Common myeloid progenitor, CD34-positive (primary cell): ENCODE measurements around the gene SERTAD3.
A peak's percentile ranks its signal among the peaks of the same experiment; 100 is the strongest.

ENCODE experiments used
- CTCF ChIA-PET: fragments of 350-600 bp; sonication (Branson Sonifier 250); formaldehyde crosslinking; loops from one replicate; lab custom pipeline; 2021; ENCODE audit warnings: antibody characterized with exemption; lab: Charles Lee
- POLR2A ChIA-PET: fragments of 350-600 bp; sonication (Branson Sonifier 250); formaldehyde crosslinking; loops from one replicate; lab custom pipeline; 2021; ENCODE audit warnings: antibody characterized with exemption; lab: Charles Lee
- DNase-seq, 3 donors: peaks; one replicate each; pipeline versions ENCODE4 v3.0.0 to v3.0.0-alpha.2; 2013
- H3K27ac ChIP-seq, 2 experiments: 1 replicate in 1 of 2; 2 replicates in 1 of 2; pipeline ENCODE4 v1.7.0; 2013; ENCODE audit warnings: inconsistent platforms in 2 of 2, low read length in 2 of 2, mild to moderate bottlenecking in 2 of 2, low read depth in 1 of 2, moderate library complexity in 1 of 2; ENCODE audit not compliant: severe bottlenecking in 2 of 2, insufficient read depth in 1 of 2, poor library complexity in 1 of 2
- H3K27me3 ChIP-seq, 5 experiments: replicated peaks in 2 of 5; 1 replicate in 3 of 5; 2 replicates in 2 of 5; pipeline versions ENCODE4 v1.6.1 to v1.7.0; 2013; ENCODE audit warnings: low read length in 4 of 5, mild to moderate bottlenecking in 2 of 5, moderate library complexity in 2 of 5, inconsistent platforms in 1 of 5; ENCODE audit not compliant: insufficient read depth in 5 of 5, control insufficient read depth in 4 of 5
- H3K36me3 ChIP-seq, 4 experiments: 1 replicate in 2 of 4; 2 replicates in 2 of 4; pipeline versions ENCODE4 v1.6.1 to v1.7.0; 2013; ENCODE audit warnings: low read length in 3 of 4, control low read depth in 1 of 4, mild to moderate bottlenecking in 1 of 4; ENCODE audit not compliant: control insufficient read depth in 4 of 4, insufficient read depth in 4 of 4
- H3K4me1 ChIP-seq, 4 experiments: 1 replicate in 3 of 4; 2 replicates in 1 of 4; pipeline versions ENCODE4 v1.6.1 to v1.7.1; 2013; ENCODE audit warnings: low read length in 3 of 4, mild to moderate bottlenecking in 3 of 4, control low read depth in 1 of 4, inconsistent platforms in 1 of 4, moderate library complexity in 1 of 4; ENCODE audit not compliant: control insufficient read depth in 4 of 4, insufficient read depth in 4 of 4; ENCODE audit errors: control extremely low read depth in 1 of 4
- H3K4me3 ChIP-seq, 7 experiments: 1 replicate in 4 of 7; 2 replicates in 3 of 7; pipeline versions ENCODE4 v1.5.1 to v1.7.0; 2013; ENCODE audit warnings: mild to moderate bottlenecking in 7 of 7, low read length in 6 of 7, moderate library complexity in 6 of 7, inconsistent platforms in 2 of 7, low read depth in 2 of 7, control low read depth in 1 of 7; ENCODE audit not compliant: insufficient read depth in 4 of 7, control insufficient read depth in 1 of 7; ENCODE audit errors: extremely low read depth in 1 of 7
- H3K9me3 ChIP-seq, 5 experiments: 1 replicate in 4 of 5; 2 replicates in 1 of 5; pipeline versions ENCODE4 v1.6.1 to v1.7.1; 2013; ENCODE audit warnings: low read length in 4 of 5, mild to moderate bottlenecking in 2 of 5, inconsistent platforms in 1 of 5, low read depth in 1 of 5, moderate library complexity in 1 of 5; ENCODE audit not compliant: control insufficient read depth in 4 of 5, insufficient read depth in 2 of 5; ENCODE audit errors: control extremely low read depth in 1 of 5
- WGBS: methylation state at CpG from one replicate; pipeline ENCODE4 v1.1.5; 2013; ENCODE audit not compliant: insufficient coverage; 5-methylcytosine and 5-hydroxymethylcytosine counted together

SERTAD3 gene

DNA sequence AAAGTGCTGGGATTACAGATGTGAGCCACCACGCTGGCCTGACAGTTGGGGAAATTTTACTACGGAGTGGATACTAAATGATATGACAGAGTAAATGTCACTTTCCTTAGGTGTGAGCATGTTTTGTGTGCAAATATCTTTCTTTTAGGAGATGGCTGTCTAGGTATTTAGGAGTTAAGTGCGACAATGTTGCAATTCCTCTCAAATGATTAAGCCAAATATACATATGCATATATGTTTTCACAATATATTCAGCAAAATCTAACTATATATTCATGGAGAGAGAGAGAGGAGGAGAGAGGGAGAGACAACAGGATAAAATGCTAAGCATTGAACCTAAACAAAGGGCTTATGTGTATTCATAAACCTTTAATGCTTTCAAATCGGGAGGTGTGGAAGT is 5.4 kb upstream of the SERTAD3 start:
- peaks cover 0 to 11% (median 5%) of the 10 kb centered on the region in 4 experiments for H3K36me3 ChIP-seq
- ChIA-PET CTCF (no interaction called here), POLR2A (no interaction called here)
- H3K9me3 ChIP-seq, result no peaks in the 10 kb centered on the region
- no peak overlapping the region for H3K27ac ChIP-seq
- DNase-seq, result no peak
- H3K4me1 ChIP-seq, result peaks cover 3 to 4% (median 3%) of the 10 kb centered on the region in 4 experiments
- no peaks in the 10 kb centered on the region for H3K27me3 ChIP-seq
- no peak overlapping the region for H3K4me3 ChIP-seq
- 93% methylated on average over 2 of the region's 4 CpGs for WGBS

DNA sequence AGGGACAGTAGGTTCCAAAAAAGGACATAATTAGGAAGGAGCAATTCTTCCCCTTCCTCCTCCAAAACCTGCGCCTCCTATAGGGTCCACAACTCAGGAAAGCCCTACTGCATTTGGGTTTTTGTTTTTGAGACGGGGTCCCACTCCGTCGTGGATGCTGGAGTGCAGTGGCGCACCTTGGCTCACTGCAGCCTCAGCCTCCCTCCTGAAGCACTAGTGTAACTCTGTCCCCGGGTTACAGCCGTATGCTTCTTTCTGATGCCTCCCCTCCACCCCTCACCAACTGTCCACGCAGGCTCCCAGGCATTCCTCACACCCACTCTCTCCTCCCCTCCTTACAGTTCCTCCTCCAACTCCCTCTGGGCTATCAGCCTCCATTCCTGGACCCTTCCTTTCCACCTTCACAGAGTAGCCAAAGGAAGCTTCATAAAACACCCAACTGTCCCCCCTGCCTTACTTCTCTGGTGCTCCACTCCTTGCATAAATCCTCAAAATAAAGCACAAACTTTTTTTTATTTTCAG is 2.2 kb upstream of the SERTAD3 start:
- Histone ChIP-seq H3K27me3 (no peaks in the 10 kb centered on the region), H3K36me3 (peaks cover 0 to 17% (median 11%) of the 10 kb centered on the region in 4 experiments), H3K9me3 (no peaks in the 10 kb centered on the region), H3K4me3 (no peak overlapping the region), H3K4me1 (peaks cover 9 to 17% (median 13%) of the 10 kb centered on the region in 4 experiments), H3K27ac (peak overlapping the region in 1 of 2 experiments; percentile 63)
- DNase-seq, result no peak
- WGBS, result 93% methylated on average over 8 of the region's 8 CpGs
- POLR2A ChIA-PET, result interaction anchor here (0.8 to 1.0 kb wide), 2 partner anchors 18 to 20 kb away, joined by 3 read pairs; partner anchors contain the start of gene SERTAD1
- CTCF ChIA-PET, result interaction anchor here (0.6 to 1.8 kb wide), 2 partner anchors 18 to 21 kb away, joined by 3 to 6 read pairs; no protein-coding TSS in a partner anchor

DNA sequence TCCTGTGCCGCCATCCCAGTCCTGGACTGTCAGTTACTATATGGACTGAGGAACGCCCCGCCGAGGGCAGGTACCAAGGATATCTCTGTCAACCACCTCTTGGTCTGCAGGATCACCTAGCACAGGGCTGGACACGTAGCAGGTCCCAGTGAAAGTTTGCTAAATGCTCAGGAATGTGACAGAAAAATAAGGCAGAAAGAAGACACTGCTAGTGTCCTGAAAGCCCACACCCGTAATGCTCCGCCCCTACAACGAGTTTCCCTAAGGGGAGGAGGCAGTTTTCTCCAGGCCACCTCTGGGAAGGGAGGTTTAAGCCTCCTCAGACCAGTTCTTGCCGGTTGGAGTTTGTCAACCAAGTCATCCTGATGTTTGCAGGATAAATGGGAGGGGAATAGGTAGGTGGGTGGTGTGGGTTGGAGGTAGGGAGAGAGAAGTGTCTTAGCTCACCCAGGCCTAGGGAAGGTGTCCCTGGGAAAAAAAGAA is 1.7 kb upstream of the SERTAD3 start:
- H3K9me3 ChIP-seq, result no peaks in the 10 kb centered on the region
- ChIA-PET POLR2A (interaction anchor here (1.0 kb wide), 1 partner anchor 20 kb away, joined by 3 read pairs; the partner anchor contains the start of gene SERTAD1), CTCF (interaction anchor here (1.0 kb wide), 1 partner anchor 19 kb away, joined by 3 read pairs; no protein-coding TSS in a partner anchor)
- WGBS, result 93% methylated on average over 9 of the region's 9 CpGs
- no peak for DNase-seq
- H3K27ac ChIP-seq, result peak overlapping the region in 1 of 2 experiments; percentile 63
- no peaks in the 10 kb centered on the region for H3K27me3 ChIP-seq
- peaks cover 9 to 17% (median 13%) of the 10 kb centered on the region in 4 experiments for H3K4me1 ChIP-seq
- H3K4me3 ChIP-seq, result no peak overlapping the region
- H3K36me3 ChIP-seq, result peaks cover 0 to 22% (median 16%) of the 10 kb centered on the region in 4 experiments

DNA sequence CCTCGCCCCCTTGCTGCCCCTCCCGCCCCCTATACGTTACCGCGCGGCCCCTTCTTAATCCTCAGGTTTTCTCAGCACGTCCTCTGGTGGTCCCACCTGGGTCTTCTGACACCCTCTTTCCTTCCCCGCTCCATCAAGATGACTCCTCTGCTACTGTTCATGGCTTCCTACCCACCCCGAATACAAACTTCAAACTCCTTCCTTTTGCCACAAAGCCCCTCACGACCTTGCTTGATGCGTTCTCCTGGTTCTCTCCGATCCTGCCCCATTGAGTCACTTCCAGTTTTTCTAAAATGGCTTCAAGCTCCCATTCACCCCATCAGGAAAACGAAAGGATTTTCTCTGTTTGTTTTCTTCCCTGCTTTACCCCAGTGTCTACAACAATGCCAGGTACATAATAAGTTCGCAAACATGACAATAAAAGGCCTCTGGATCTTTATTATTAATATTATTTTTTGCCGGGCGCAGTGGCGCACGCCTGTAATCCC is 734 bp upstream of the SERTAD3 start:
- no peaks in the 10 kb centered on the region for H3K27me3 ChIP-seq
- ChIA-PET CTCF (interaction anchor here (0.6 to 1.2 kb wide), 4 partner anchors 20 to 943 kb away, joined by 3 to 5 read pairs (median 4); no protein-coding TSS in a partner anchor), POLR2A (interaction anchor here (0.6 kb wide), 1 partner anchor 20 kb away, joined by 3 read pairs; no protein-coding TSS in a partner anchor)
- DNase-seq, result no peak
- H3K36me3 ChIP-seq, result peaks cover 0 to 27% (median 19%) of the 10 kb centered on the region in 4 experiments
- 22% methylated on average over 17 of the region's 18 CpGs for WGBS
- no peaks in the 10 kb centered on the region for H3K9me3 ChIP-seq
- peak overlapping the region; percentile 25 to 95 for H3K27ac ChIP-seq
- H3K4me3 ChIP-seq, result peak overlapping the region; percentile 87 to 100 (median 98)
- H3K4me1 ChIP-seq, result peaks cover 9 to 17% (median 13%) of the 10 kb centered on the region in 4 experiments

DNA sequence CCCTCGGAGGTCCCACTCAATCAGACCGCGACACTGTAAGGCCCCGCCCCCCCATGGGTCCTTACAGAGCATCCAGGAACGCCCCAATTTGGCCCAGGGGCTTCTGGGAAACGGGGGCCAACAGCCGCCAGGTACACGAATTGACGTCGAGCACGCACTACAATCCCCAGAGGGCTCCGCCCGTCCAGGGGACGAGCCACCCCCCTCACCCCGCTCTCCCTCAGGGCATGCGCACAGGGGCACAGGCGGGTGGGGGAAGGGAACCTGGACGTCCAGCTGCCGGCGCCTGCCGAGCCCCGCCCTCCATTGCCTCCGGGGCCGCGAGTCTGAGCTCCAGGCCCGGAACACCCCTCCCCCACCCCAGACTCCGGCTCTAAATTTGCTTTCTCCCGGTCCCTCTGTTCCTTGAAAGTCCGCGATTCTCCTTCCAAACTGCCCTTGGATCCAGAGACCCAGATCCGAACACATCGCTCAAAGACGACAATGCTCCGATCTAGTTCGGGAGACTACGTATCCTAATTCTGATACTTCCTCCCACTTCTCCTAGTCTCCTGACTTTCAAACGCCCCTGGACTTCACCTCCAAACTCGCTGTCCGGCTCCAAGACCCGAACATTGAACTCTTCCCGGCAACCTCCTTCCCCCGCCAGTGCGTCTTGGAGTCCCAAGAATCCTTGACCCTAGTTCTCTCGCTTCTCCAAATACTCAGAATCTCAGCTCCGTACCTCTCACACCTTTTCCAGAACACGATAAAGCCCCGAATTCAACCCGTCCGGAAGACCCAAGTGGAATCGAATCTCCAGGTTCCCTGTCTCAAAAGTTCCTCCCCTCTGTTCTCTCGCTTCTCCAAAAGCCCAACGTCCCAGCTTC is 770 bp downstream of the SERTAD3 start:
- Histone ChIP-seq H3K27me3 (no peaks in the 10 kb centered on the region), H3K27ac (peak overlapping the region; percentile 89 to 95), H3K36me3 (peaks cover 0 to 23% (median 19%) of the 10 kb centered on the region in 4 experiments), H3K9me3 (no peaks in the 10 kb centered on the region), H3K4me1 (peaks cover 9 to 17% (median 13%) of the 10 kb centered on the region in 4 experiments), H3K4me3 (peak overlapping the region; percentile 87 to 100 (median 98))
- peak; percentile 99 to 100 (median 100) for DNase-seq
- ChIA-PET POLR2A (interaction anchor here (0.6 to 1.1 kb wide), 6 partner anchors 18 to 907 kb away, joined by 3 to 11 read pairs (median 3); partner anchors contain the start of genes BLVRB and SERTAD1), CTCF (interaction anchor here (0.8 to 2.1 kb wide), 5 partner anchors 20 to 138 kb away, joined by 3 to 8 read pairs (median 4); partner anchors contain the start of gene BLVRB)
- 0% methylated on average over 41 of the region's 52 CpGs for WGBS

DNA sequence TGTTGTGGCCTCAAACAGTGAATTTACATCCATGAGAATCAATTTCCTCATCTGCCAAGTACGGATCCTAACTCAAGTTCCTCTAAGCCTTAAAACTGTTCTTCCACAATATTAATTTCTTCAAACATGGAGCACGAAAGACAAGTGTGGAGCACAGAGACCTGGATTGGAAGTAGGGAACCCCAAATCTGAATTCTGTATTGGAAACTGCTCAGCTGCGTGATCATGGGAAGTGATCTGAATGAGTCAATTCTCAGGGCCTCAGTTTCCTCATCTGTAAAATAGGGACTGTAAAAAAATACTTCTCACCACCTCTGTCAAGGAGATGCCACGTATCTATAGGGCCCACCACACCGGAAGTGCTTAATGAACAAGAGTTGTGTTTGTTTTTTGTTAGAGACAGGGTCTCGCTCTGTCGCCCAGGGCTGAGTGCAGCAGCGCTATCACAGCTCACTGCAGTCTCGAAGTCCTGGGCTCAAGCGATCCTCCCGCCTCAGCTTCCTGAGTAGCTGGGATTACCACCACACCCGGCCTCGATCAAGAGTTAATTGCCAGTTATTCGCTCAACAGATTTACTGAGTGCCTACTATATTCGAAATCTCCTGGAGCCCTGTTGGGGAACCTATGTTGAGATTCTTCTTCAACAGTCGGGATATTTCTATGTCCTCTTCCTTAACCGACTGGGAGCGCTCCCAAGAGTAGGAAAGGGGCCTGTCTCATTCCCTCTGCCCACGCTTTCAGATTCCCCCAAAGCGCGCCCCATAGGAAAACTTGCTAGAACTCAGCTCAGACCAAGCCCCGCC is 1.6 kb downstream of the SERTAD3 start:
- Histone ChIP-seq H3K27me3 (no peaks in the 10 kb centered on the region), H3K27ac (peak overlapping the region; percentile 40 to 75), H3K4me1 (peaks cover 9 to 17% (median 13%) of the 10 kb centered on the region in 4 experiments), H3K4me3 (peak overlapping the region in 6 of 7 experiments; percentile 41 to 100 (median 96)), H3K9me3 (no peaks in the 10 kb centered on the region), H3K36me3 (peaks cover 0 to 18% (median 14%) of the 10 kb centered on the region in 4 experiments)
- peak in 1 of 3 donors; percentile 29 for DNase-seq
- 27% methylated on average over 19 of the region's 22 CpGs for WGBS
- ChIA-PET POLR2A (interaction anchor here (0.7 to 2.8 kb wide), 6 partner anchors 17 to 81 kb away, joined by 3 to 13 read pairs (median 4); partner anchors contain the start of genes BLVRB and SERTAD1), CTCF (interaction anchor here (0.9 to 2.1 kb wide), 2 partner anchors 22 to 23 kb away, joined by 4 to 8 read pairs; partner anchors contain the start of gene BLVRB)
